DMS 273 (cell line): ENCODE measurements around the gene MCCD1.

Experiments
- DNase-seq: peaks from one replicate; lab custom pipeline; 2025; ENCODE audit not compliant: unreplicated experiment; lab: John Stamatoyannopoulos, UW

MCCD1 gene

DNA sequence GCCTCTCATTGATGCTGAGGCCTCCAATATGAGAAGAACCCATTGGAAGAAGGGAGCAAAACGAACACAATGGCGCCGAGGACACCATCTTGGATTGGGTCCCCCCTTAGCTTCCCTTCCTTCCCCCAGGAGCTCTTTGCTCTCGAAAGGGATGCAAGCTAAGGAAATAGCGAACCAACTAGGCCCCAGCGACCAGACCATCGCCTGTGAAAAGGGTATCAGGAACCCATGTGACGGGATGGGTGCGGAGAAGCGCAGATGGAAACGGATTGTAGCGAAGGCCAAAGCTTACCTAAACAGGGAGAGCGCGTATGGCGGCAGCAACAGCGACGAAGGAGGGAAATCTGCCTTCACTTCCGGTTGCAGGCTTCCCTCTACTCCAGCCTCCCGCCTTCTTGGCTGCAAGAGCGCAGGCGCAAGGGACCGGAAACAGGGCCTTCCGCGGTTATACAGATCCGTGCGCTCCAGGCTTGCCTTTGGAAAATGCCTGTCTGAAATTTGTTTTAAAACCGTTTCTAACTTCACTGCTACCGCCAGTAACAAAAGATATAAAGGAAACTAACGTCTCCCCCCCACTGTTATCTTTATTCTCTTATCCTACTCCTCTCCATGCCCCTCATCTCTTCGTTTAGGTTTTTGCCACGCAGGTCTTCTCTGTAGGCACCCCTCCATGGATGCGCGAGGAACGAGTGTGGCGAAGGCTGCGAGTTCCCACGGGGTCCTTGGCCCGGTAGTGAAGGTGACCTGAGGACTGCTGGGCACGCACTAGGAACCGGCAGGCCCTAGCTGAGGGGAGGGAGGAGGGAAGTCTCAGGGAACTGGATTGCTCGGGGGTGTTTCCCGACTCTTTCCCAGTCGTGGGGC is 13.1 kb downstream of the MCCD1 start, which contains the start of gene DDX39B:
DDX39B (minus strand) TSS at position 346 of the 864 bp plus-strand sequence. CDS start 1,471 bp downstream, outside the sequence.
- peak; percentile 99 for DNase-seq

DNA sequence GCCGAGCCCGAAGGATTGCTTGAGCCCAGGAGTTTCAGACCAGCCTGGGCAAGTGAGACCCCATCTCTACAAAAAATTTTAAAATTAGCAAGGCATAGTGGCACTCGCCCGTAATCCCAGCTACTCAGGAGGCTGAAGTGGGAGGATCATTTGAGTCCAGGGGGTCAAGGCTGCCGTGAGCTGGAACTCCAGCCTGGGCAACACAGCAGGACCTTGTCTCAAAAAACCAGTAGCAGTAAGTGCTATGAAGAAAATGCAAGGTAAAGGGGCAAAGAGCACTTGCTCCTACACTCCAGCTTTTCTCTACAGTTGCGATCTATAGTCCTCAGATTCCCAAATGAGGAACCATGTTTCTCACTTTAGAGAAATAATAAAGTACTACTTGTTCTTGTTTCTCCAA is 14.9 kb downstream of the MCCD1 start:
- DNase-seq, result no peak

DNA sequence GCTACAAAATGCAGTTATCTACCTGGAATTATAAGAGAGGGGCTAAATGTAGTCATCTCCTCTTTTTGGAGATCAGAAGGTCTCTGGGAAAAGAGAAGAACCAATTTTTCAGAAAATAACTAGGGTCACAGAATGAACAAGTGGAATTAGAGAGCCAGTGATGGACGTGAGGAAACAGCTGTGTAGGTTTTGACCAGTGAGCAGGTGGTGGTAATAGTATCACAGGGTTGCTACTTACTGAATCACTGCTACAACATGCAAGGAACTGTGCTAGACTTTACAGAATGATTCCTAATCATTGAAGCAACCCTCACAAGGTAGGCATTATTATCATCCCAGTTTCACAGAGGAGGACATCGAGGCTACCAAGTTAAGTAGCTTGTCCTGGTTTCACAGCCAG is 15.9 kb downstream of the MCCD1 start:
- DNase-seq, result no peak

DNA sequence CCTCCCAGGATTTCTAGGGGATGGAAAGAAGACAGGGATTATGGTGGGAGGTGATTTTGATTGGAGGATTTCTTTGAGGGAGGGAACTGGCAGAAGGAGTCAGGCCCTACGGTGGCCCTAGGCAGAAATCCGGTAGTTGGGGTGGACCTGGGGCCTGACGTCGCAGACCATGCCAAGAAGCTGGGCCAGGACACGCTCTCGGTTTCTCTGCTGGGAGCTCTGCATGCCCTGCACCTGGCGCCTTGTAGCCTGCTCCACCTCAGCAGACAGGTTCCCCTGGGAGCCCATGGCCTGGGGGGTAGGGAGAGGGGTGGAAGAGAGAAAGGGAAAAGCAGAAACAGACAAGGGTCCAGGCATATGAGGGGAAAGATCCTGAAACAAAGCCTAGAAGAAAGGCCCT is 16.5 kb downstream of the MCCD1 start:
- no peak for DNase-seq

DNA sequence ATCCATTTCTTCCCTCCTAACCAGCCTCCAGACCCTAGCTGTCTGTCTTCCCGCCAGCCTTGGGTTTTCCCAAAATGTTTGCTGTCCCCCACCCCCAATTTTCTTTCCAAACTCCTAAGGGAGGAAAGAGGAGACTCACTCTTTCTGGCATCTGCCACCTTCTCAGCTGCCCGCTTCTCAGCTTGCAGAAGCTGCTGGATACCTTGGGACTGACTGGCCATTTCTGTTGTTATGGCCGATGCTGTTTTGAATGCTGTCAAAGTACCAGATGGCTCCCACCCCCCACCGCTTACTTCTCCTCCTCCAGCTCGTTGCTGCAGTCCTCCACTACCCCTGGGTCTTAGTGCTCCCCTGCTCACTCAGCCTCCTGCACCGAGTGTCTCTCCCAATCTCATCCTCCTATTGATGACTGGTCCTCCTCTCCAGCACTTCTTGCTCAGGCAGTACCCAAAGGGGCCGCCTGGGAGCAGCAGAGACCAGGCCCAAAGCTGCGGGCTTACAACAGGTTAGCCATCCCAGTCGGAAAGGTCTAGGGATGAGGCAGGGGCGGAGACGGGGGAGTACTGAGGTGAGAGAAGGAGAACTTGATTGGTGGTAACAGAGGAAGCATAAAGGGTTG is 17.7 kb downstream of the MCCD1 start, which contains the start of gene ATP6V1G2:
ATP6V1G2 (minus strand) TSS at position 270 of the 619 bp plus-strand sequence; CDS start at position 221, 49 bp downstream.
- peak; percentile 96 for DNase-seq

DNA sequence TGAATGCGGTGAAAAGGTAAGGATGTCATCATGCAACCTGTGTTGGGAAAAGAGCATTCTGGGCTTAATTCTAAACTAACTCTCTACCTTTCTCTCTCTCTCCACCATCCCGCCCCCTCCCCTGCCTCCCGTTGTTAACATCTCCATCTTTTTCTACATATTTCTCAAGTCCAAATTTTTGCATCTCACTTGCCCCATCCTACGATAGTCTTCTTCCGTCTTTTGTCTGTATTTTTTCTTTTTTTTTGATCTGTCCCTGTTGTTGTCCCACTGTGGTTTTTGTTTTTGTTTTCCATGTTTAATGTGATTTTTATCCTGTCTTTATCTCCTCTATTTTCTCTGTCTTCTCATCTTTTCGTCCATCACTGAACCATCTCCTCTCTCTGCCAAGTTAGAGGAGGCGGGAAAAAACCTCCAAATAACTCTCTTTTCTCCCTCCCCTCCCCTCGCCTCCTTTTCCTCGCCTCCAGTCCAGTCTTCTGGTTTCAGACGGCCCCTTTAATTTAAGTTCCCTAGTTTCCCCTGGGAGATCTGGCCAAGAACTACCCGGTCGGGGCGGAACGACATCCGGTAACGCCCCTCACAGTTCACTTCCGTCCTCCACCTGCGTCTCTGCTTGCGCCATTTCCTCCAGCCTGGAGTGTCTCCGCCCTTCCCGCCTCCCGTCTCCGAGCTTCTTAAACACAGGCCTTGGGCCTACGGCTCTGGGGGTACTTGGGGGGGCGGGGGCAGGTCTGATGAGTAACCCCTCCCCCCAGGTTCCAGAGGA is 18.4 kb downstream of the MCCD1 start, which contains the start of gene NFKBIL1:
NFKBIL1 (plus strand) TSS at position 651 of the 769 bp plus-strand sequence; CDS start at position 738, 87 bp downstream.
- peak; percentile 99 for DNase-seq

DNA sequence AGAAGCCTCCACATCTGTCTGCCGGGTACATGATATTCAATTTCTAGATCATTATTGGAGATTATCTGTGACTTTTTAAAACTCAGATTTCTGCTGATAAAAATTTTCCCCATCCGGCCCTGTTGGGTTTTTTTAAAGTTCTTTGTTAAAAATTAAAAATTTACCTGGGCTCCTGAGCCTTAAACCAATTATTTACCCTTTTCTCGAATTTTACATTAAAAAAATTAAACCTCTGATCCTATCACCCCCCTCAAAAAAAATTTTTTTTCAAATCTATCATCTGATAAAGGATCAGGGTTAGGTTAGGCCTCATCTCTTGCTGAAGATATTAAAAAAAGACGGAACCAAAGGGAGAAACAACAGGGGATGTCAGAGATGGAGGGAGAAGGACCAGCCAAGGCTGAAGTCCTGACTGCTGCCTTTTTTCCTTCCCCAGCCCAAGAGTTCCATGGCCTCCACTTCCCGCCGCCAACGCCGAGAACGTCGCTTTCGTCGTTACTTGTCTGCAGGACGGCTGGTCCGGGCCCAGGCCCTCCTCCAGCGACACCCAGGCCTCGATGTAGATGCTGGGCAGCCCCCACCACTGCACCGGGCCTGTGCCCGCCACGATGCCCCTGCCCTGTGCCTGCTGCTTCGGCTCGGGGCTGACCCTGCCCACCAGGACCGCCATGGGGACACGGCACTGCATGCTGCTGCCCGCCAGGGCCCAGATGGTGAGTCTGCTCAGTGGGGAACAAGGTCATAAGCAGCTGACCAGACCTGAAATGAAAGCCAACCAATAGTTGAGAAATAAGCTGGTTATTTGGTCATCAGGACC is 19.2 kb downstream of the MCCD1 start:
- DNase-seq, result no peak

DNA sequence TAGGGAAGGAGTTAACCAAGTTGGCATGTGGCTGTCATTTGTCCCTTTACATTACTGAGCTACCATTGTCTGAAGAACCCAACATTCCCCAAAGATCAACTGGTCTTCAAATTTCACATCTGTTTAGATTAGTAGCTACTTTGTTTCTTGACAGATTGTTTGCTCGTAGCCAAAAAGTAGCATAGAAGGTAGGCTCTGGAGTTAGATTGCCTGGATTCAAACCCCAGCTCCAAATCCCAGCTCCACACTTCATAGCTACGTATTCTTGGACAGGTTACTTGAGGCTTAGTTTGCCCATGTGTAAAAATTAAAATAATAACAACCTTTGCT is 19.7 kb downstream of the MCCD1 start:
- no peak for DNase-seq

DNA sequence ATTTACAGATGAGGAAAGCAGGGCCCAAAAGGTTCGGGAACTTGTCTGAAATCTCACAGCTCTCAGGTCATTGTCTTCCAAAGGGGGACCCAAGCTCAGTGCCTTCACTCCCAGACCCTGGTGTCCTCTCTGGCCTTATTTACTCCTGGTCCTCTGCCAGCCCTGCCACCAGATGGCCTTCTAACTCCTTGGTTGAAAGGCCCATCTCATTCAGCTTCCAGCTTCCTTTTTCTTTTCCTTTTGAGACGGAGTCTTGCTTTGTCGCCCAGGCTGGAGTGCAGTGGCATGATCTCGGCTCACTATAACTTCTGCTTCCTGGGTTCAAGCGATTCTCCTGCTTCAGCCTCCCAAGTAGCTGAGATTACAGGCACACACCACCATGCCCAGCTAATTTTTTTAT is 22.6 kb downstream of the MCCD1 start:
- peak; percentile 68 for DNase-seq

DNA sequence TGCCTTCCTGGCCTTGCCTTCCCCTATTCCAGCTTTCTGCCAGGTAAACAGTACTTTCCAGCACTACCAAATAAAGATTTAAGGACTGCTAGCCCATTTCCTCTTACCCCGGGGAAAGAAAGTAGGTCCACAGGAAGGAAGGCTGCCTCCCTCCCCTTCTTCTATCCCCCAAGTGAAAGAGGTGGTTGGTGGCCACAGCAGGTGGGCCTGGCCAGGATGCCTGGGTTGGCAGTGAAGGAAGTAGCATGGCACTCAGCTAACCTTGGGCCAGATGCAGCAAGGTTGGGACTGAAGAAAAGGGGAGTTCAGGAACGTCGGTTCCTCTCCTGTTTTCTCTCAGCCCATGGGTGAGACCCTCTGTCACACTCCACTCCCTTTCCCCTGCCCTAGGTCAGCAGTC is 27.5 kb downstream of the MCCD1 start:
- DNase-seq, result no peak

DNA sequence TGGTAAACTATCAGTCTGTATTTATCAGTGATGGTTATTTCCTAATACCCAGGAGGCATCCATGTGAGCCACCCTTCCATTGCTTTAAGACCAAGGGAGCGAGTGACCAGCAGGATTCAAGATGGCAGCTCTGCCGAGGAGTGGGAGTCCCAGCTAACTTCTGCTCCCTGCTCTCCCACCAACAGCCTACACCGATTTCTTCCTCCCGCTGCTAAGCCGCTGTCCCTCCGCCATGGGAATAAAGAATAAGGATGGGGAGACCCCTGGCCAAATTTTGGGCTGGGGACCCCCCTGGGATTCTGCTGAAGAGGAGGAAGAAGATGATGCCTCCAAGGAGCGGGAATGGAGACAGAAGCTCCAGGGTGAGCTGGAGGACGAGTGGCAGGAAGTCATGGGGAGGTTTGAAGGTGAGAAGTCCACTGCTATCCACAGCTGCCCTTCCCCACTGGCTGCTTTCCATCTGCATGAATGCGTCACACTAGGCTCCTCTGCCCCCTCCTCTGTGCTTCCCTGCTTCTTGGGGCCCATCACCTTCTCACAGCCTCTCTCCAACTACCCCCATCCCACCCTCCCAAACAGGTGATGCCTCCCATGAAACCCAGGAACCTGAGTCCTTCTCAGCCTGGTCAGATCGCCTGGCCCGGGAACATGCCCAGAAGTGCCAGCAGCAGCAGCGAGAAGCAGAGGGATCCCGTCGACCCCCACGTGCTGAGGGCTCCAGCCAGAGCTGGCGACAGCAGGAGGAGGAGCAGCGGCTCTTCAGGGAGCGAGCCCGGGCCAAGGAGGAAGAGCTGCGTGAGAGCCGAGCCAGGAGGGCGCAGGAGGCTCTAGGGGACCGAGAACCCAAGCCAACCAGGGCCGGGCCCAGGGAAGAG is 28.9 kb downstream of the MCCD1 start:
- no peak for DNase-seq

DNA sequence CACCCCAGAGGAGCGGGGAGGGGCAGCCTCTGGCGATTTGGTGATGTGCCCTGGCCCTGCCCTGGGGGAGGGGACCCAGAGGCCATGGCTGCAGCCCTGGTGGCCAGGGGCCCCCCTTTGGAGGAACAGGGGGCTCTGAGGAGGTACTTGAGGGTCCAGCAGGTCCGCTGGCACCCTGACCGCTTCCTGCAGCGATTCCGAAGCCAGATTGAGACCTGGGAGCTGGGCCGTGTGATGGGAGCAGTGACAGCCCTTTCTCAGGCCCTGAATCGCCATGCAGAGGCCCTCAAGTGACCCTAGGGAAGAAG is 29.5 kb downstream of the MCCD1 start:
- DNase-seq, result no peak

DNA sequence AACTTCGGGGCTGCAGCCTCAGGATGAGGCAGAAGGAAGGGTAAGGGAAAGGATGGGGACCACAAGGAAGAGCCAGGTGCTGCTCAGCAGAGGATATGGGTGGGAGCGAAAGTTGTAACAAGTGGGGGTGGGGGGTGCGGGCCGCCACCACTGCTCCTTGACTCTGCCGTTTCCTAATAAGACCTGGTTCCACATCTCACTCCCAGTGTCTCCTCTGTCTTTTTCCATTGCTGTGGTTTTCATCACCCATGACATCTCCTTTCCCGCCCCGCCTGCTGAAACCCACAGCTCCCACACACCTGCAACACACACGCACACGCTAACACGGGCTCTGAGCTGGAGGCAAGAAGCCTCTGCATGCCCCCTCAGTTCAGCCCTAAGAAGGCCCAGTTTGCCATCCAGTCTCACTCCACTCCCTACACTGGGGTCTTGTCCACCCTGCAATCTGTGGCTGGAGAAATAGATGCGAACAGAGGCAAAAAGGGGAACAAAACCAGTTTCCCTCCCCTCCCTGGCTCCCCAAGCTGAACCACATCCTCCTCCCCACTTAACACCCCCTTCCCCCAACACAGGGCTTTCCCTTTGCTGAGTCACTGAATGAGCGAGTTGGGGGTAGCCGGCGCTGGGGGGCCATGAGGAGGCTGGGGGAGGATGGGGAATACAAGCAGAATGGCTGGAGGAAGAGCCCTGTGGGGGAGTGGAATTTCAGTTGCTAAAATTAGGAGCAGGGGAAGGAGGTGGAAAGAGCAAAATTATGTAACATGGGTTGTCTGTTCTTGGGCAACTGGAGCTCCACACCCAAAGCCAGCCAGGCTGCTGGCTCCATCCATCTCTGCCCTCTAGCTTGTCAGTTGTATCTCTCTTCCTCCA is 30.1 kb downstream of the MCCD1 start:
- no peak for DNase-seq

DNA sequence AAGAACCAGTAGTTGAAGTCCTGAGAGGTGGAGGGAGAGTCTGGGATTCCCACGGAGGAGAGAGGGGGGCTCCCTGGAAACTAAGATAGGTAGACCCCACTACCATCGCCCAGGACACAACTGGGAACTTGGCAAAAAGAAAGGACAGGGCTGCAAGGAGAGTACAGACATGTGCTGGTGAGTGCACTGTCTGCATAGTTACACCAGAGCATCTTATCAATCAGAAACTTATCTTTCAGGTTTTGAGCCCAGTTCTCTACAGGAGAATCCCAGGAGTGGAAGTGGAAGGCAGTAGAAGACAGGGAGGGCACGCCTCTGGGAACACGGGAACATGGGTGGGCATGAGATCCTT is 30.8 kb downstream of the MCCD1 start:
- no peak for DNase-seq

DNA sequence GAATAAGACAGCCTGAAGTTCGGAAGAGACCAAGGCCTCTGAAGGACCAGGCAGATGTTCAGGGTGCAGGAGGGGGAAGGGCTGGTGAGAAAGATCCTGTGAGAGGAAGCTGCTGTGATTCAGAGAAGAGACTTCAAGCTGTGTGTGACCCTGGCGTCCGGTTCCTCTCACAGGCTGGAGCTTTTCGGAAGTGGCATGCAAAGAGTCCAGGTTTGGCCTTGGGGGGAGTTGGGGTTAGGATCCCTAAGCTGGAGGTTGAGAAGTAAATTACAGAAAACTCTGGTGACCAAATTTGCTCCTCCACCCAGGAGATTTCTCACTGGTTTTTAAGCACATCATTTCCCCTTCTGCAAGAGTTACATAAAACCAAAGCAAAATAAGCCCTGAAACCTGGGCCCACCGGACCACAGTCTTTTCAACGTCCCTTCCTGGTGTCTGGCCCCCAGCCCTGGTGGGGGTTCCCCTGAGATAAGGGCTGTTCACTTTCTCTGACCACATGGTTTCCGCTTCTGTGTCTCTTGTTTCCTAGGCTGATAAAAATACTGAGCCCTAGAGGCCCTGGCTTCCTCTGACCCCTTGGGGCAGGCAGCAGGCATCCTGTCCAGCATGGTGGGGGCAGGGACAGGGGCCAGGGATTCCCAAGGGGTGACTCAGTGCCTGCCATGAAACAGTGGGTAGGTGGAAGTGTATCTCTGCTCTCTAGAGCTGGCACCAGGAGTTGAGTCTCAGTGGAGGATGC is 31.4 kb downstream of the MCCD1 start:
- no peak for DNase-seq

DNA sequence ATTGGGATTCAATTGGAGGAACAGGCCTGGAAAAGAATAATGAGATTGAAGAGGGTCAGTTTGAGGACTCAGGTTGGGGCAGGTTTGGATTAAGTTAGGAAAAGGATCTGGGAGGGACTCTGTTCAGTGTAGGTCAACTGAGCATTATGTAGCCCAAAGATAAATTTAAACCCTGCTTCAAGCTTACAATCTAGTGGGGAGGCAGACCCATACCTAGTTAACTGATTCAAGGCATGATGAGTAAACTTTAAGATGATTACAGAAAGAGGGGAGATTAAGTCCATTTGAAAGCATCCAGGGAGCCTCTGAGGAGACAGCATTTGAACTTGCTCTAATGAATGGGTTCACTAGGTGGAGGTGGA is 31.9 kb downstream of the MCCD1 start:
- no peak for DNase-seq

DNA sequence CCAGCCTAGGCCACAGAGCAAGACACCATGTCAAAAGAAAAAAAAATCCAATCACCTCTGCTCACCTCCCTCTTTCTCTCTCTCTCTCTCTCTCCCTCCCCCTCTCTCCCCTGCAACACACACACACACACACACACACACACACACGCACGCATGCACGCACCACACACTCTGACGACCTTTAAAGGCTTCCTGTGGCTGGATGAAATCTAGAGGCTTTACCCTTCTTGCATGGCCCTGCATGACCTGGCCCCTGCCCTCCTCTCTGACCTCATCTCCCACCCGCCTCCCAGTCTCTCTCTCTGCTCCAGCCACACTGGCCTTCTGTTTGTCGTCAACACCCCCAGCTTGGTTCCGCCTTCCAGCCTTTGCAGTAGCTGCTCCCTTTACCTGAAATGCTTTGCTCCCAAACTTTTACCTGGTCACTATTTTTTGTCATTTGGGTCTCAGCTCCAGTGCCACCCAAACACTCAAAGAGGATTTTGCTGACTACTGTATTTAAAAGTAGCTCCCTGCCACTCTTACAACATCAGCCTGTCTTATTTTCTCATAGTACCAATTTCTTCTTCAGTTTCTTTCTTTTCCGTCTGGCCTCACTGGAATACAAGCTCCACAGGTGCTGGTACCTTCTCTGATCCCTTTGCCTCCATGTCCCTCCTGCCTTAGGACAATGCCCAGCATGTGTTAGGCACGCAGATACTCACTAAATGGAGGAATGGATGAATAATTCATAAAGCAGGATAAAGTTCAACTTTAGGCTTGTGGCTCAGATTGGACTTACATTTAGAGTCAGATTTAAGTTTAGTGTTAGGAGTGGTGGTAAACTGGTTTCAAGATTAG is 39.0 kb downstream of the MCCD1 start:
- DNase-seq, result no peak

DNA sequence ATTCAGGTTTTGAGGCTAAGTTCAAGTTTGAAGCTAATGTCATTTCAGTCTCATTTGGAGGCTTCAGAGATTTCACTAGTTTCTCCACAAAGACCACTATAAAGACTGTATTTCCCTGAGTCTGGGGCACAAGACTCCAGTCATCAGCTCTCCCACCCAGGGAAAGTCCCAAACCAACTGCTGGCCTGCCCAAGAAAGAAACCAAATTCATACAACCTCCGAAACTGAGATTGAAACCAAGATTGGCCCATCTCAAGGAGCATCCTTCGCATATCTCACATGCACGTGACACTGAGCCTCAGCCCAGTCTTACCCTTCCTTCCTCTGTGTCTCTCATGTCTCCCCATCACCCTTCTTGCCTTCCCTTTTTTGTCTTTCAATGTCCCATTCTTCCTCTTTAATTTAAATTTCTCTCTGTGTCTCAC is 39.8 kb downstream of the MCCD1 start:
- no peak for DNase-seq
